Pulmonary artery endothelial cell (primary cell): Measurements from ENCODE around the gene CX3CR1. TPM values are rescaled to one million over a fixed set of nuclear protein-coding genes. Genes with fewer than 3 reads are reported as not detected.

Experiments used
- DNase-seq: peaks from one replicate; pipeline ENCODE4 v3.0.0-alpha.2; 2011; ENCODE audit warnings: low read depth, low spot score
- total RNA-seq: library from RNA; depleted of rRNA; stranded (reverse); fragments of >200 nt; gene quantifications from 2 replicates; pipeline ENCODE4 v1.2.3, GENCODE V29; 2014

CX3CR1 gene
- total RNA-seq, 1 donor from 2014 or later, result not detected

DNA sequence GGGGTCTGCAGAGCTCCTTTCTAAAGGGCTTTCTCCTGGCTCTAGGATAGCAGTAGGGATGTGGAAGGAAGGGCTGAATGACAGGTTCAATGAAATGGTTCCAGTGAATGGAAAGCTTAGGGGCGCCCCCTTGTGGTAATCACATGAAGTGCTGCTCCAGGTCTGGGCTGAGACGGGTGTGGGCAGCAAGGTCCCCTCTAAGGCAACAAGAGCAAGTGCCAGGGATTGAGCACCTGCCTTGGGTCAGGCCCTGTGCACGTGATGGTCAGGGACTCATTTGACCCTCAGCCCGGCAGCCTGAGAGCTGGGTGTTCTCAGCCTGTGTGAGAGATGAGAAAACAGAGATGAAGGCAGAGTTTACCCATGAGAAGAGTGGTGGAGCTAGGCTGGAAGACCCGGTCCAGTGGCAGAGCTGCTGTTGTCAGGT lies 12.1 kb upstream of the CX3CR1 start:
- no peak for DNase-seq

DNA sequence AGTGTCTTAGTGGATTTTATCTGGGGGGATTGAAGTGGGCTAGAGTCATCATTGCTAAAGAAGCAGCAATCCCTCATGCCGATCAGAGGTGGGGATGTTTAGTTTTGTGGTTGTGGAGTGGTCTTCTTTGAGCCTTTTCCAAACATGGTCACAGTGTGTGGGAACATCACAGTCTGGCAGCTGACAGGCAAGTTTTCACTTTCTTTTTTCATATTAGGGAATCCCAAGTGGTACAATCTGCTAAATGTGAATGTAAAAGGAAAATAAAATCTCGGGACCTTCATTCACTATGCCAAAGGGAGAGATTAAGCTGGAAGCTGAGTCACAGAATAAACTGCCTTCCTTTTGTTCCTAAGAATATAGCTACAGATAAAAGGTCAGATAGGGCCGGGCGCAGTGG lies 10.4 kb upstream of the CX3CR1 start:
- DNase-seq, result no peak

DNA sequence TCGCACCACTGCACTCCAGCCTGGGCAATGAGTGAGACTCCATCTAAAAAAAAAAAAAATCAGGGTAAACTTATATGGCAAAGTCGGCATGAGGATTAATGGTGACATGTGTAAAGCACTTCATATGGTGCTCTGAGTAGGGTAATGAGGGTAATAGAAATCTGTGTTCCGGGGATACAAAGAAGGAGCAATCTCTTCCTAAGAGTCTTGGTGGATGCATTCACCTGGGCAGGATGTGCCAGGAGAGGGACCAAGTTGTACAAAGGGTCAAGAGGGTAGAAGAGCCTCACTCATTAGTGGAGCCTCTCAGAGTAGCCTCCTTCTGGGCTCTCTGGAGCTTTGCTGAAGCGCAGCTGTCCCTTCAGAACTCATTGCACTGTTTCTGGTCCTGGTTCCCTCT lies 9.3 kb upstream of the CX3CR1 start:
- DNase-seq, result no peak

GRCh38 chr3:39288300-39288808 lies 8.5 kb upstream of the CX3CR1 start:
- DNase-seq, result peak; percentile 35

- no peak for DNase-seq
These were observed 7.7 kb upstream of the CX3CR1 start for GRCh38 chr3:39287216-39288164.

- DNase-seq, result no peak
These were observed 6.9 kb upstream of the CX3CR1 start for GRCh38 chr3:39286771-39287170.

DNA sequence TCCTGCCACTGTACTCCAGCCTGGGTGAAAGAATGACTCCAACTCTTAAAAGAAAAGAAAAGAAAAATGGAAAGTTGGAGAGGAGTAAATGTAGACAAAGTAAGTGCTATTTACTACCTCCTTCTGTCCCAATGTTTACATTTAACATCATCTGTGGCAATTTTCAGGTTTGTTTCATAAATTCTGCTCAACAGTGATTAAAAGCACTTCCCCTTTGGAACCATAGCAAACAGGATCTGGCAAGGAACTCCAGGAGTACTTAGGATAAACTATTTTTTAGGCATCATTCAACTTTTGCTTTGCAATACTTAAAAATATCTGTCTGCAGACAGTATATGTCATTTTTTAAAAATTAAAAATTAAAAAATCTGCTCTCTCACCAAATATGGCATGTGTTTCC lies 5.5 kb upstream of the CX3CR1 start:
- DNase-seq, result no peak

DNA sequence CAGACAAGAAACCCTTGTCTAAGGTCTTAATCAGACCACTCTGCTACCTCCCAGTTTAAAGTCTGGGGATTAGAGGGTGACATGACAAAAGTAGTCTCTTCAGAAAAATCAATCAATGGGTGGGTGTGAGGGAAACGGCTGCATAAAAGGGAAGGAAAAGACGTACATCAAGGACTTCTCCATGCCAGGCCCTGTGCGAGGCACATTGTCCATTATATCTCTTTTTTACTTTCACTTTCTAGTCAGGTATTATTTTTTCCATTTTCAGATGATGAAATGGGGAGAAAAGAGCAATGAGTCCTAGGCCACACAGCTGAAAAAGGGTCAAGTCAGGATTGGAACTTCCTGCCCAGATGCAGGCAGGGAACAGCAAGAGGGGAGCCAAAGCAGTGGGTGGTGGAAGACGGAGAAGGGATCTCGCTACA lies 4.6 kb upstream of the CX3CR1 start:
- DNase-seq, result no peak

- DNase-seq, result no peak
These were observed 2.2 kb upstream of the CX3CR1 start for GRCh38 chr3:39282057-39282456.

- DNase-seq, result no peak
These were observed 1.7 kb upstream of the CX3CR1 start for GRCh38 chr3:39281533-39281932.

DNA sequence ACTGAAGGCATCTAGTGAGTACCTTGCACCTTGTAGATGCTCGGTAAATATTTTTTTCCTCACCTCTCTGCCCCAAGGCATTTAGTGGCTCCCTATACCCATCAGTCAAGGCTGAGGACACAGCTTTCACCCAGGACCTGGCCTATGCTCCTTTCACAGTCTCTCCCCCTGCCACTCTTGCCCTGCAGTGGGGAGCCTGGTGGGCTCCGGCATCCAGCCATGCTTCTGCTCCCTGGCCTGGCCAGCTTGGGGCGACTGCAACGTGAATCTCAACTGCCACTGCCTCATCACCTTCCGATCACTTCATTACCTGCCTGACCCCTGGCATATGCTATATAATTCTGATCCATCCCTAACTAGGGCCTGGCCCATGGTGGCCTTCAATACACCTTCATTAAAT lies 735 bp upstream of the CX3CR1 start:
- no peak for DNase-seq

DNA sequence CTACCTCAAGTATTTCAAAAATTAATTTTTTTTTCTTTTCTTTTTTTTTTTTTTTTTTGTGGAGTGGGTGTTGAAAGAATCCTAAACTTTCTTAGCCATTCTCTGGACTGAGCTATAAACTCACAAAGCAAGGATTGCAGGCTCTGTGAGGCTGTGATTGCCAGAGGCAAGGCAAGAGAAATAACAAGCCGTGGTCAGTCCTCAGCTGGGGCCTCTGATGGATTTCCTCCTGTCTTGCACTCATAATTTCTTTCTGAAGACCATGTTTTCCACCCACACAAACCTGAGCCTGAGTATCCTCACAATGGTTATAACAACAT lies 1.3 kb downstream of the CX3CR1 start:
- no peak for DNase-seq

DNA sequence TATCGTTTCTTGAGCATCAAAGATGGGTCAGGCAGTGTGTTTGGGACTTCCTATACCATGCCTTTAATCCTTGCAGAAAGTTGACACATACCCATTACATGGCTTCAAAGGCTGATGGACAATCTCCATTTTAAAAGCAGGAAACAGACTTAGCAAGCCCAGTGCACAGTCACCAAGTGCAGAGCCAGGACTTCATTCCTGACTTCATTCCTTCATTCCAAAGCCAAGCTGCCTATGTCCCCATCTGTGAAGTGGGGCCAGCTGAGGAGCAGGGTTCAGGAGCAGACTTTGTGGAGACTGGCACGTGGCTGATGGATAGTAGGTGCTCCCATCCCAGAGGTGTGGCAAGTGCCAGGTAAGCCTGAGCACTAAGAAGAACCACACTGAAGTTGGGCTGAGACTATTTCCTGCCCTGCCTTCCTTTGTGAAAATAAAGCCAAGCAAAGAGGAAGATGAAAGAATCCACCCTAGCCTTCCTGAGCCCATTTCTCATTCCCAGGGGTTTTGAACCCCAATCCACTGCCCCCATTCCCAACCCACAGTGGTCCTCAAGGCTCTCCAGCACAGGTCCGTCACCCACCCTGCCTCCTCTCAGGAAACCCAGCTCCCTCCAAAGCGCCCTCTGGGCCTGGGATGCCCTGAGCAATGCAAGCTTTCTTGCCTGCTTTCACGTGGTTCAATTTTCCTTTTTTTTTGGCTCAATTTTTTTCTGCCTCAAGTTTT lies 1.8 kb downstream of the CX3CR1 start:
- DNase-seq, result no peak

DNA sequence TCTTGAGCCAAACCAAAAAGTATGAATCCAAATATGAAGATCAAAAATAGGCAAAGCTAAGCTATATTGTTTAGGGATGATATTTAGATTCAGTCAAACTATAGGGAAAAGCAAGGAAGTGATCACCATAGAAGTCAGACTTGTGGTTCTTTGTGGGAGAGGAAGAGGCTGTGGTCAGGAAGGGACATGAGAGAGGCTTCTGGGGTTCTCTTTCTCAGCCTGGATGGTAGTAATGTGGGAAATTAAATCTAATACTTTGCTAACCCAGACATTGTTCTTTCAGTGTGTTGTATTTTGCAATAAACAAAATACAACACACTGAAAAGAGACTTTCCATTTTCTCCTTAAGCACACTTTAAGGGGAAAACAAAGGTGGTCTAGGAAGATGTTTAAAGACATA lies 3.1 kb downstream of the CX3CR1 start:
- DNase-seq, result no peak

DNA sequence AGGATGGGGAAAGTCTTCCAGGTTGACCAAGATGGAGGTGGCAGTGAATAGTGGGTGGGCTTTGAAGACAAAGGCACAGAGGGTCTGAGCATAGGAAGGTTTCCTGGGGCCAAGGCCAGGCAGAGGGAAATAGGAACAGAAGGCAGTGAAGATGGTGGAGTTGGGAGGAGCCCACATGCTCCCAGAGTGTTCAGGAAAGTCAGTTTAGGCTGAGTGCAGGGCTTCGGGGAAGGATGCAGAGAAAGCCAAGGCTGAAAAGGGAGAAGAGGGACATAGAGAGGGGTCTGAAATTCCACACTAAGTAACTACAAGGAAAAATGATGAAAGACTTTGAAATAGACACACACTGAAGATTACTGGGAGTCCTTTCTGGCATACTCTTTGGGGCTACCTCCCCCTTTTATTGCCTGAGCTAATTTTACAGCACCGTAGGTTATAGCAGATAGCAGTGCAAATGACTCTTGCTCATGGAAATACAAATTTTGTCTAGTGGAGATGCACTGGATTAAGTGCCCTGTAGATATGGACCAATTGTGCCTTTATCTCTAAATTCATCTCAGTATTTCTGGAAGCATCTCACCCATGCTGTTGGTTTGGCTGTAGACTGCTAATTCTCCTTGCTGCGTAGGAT lies 3.8 kb downstream of the CX3CR1 start:
- DNase-seq, result no peak

GRCh38 chr3:39275052-39275451 lies 4.8 kb downstream of the CX3CR1 start:
- DNase-seq, result no peak

- DNase-seq, result no peak
These were observed 6.7 kb downstream of the CX3CR1 start for GRCh38 chr3:39273119-39273518.

DNA sequence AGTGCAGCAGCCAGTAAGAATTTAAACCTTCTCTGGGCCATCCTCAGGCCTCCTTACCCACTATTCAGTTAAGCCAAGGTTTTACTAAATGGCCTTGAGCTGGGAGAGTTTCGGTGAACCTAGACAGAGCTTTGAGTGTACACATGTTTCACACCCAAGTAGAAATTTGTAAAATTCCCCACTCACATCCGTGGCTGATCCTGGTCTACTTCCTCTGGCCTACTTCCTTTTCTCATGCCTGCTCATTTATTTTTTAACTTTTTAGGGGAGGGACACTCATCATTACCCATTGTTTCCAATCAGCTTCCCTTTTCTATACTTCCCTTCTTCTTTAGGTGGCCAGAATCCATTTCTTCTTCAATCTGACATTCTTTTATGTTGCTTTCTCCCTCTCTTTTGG lies 7.6 kb downstream of the CX3CR1 start:
- DNase-seq, result no peak

DNA sequence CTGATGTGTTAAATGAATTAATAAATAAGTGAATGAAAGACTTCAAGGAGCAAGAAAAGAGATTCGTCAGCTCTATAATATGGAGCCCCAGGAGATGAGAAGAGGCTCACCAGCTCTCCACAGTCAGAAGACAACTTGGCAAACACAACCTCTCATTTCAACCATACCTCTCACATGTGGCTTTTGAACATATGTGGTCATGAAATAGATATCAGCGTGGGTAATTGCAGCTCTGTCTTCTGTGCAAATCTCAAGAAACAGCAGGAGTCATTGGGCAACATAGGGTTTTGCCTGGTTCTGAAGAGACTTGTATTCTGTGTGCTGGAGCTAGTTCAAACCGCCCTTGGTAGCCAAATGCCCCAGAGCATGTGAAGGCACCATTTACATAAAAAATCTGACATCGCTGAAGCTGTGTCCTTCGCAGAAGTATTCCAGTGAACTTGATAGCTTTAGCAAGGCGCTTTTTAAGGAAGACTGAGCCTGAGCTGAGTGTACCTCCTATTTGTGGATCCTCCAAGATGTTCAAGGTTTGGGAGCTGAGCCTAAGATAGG lies 8.4 kb downstream of the CX3CR1 start:
- no peak for DNase-seq

DNA sequence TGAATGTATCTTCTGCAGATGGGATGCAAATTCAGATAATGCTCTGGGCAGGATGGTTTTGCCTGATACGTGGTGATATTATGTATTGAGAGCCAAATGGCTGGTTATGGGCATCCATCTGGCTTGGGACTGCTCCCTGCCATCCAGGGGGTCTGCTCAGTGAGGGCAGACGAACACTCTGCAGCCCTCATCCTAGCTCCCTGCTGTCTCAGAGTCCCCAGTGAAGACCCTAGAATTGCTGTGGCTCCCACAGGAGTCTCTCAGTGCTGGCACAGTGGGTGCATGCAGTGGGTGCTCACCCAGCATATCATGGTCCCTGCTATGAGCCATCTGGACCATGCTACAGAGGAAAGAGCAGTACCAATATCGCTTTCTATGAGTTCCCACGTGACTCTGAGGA lies 10.3 kb downstream of the CX3CR1 start:
- DNase-seq, result no peak

GRCh38 chr3:39268549-39268900 lies 11.3 kb downstream of the CX3CR1 start:
- no peak for DNase-seq
